Mucosa of descending colon (tissue), 3 donors: Measurements from ENCODE around the gene GIPC2. TPM values are rescaled to one million over a fixed set of nuclear protein-coding genes. Genes with fewer than 3 reads are reported as not detected.

ENCODE experiments used
- ATAC-seq: fragments of 200-7000 bp; cut with Tn5 transposase; one replicate; pipeline ENCODE4 v1.9.1; 2020; ENCODE audit warnings: mild to moderate bottlenecking, moderate library complexity
- DNase-seq, 3 donors: peaks; one replicate each; pipeline ENCODE4 v3.0.0-alpha.2; 2020
- H3K36me3 ChIP-seq: fragments of 200-600 bp; one replicate; pipeline ENCODE4 v1.8.0; 2021; ENCODE audit warnings: low read depth, mild to moderate bottlenecking
- H3K4me1 ChIP-seq: fragments of 200-600 bp; one replicate; pipeline ENCODE4 v1.8.0; 2021; ENCODE audit warnings: low read depth, mild to moderate bottlenecking
- H3K4me3 ChIP-seq: fragments of 200-600 bp; one replicate; pipeline ENCODE4 v1.8.0; 2021; ENCODE audit warnings: mild to moderate bottlenecking
- H3K9me3 ChIP-seq: fragments of 200-600 bp; one replicate; pipeline ENCODE4 v1.8.0; 2021; ENCODE audit warnings: mild to moderate bottlenecking
- CTCF ChIP-seq: fragments of 200-600 bp; IDR thresholded peaks from one replicate; pipeline ENCODE4 v1.8.0; 2022; ENCODE audit warnings: antibody characterized with exemption, mild to moderate bottlenecking
- intact Hi-C, 2 donors: fragments of 100-400 bp; cut with DNase I in 1 of 2; cut with micrococcal nuclease in 1 of 2; formaldehyde crosslinking; loops; one replicate each; pipeline versions ENCODE4 v1.11.0 to v1.11.1; 2022; cut with DNase I, micrococcal nuclease
- total RNA-seq, 3 donors: library from RNA; stranded (reverse); fragmentation: NEBNext Ultra II Directional in 2 of 3; extraction: Animal tissue kit (Norgen Biotek cat#: 25700) in 2 of 3; gene quantifications; one replicate each; pipeline versions ENCODE4 v1.2.1 to v1.2.4, GENCODE V29; 2021 to 2023
- donor health status: DM: no; HTN: no; CAD: no; lungs with moderate emphysema.
- donor health status: DM: no; HTN: no; CAD: no.
- donor health status: DM: no; HTN: yes; CAD: no.

GIPC2 gene
- total RNA-seq, 3 donors from 2014 or later = 12.8 to 34.7 (median 27.9) TPM

- intact Hi-C loops = loop anchor here in 1 of 2 donors (5.0 kb wide), 1 partner anchor 475 kb away; no protein-coding TSS in a partner anchor
Measured at GRCh38 chr1:78132174-78132947, 86.6 kb downstream of the GIPC2 start.

GRCh38 chr1:78132948-78133322 is 87.2 kb downstream of the GIPC2 start:
- Histone ChIP-seq H3K36me3 (no peaks in the 10 kb centered on the region), H3K9me3 (no peaks in the 10 kb centered on the region), H3K4me3 (no peak overlapping the region), H3K4me1 (no peaks in the 10 kb centered on the region)
- intact Hi-C loops = loop anchor here in 1 of 2 donors (5.0 kb wide), 1 partner anchor 474 kb away; no protein-coding TSS in a partner anchor
- ATAC-seq (no peak), DNase-seq (no peak)
- no peak for TF ChIP-seq CTCF

More at GRCh38 chr1:78132174-78132947, 86.6 kb downstream of the GIPC2 start:
- TF ChIP-seq CTCF = no peak
- Histone ChIP-seq H3K4me3 (no peak overlapping the region), H3K4me1 (no peaks in the 10 kb centered on the region), H3K36me3 (no peaks in the 10 kb centered on the region), H3K9me3 (no peaks in the 10 kb centered on the region)
- ATAC-seq = no peak
- no peak for DNase-seq

- DNase-seq (no peak), ATAC-seq (no peak)
- Histone ChIP-seq H3K4me1 (no peaks in the 10 kb centered on the region), H3K36me3 (no peaks in the 10 kb centered on the region), H3K9me3 (no peaks in the 10 kb centered on the region), H3K4me3 (no peak overlapping the region)
- intact Hi-C loops = no loop called here
- no peak for TF ChIP-seq CTCF
Measured at GRCh38 chr1:78136680-78137079, 90.9 kb downstream of the GIPC2 start.

GRCh38 chr1:78141531-78142231 is 95.9 kb downstream of the GIPC2 start:
- DNase-seq = peak in 1 of 3 donors; percentile 59
- intact Hi-C loops = loop anchor here (10.0 kb wide), 1 partner anchor 533 kb away; no protein-coding TSS in a partner anchor
- Histone ChIP-seq H3K4me3 (no peak overlapping the region), H3K4me1 (peaks cover 2% of the 10 kb centered on the region), H3K36me3 (no peaks in the 10 kb centered on the region), H3K9me3 (no peaks in the 10 kb centered on the region)
- peak; percentile 93 for ATAC-seq
- TF ChIP-seq CTCF = no peak

GRCh38 chr1:78142736-78143135 is 97.0 kb downstream of the GIPC2 start:
- Histone ChIP-seq H3K36me3 (no peaks in the 10 kb centered on the region), H3K9me3 (no peaks in the 10 kb centered on the region), H3K4me1 (peaks cover 2% of the 10 kb centered on the region), H3K4me3 (no peak overlapping the region)
- DNase-seq (no peak), ATAC-seq (peak; percentile 15)
- no peak for TF ChIP-seq CTCF
- intact Hi-C loops = loop anchor here (10.0 kb wide), 1 partner anchor 532 kb away; no protein-coding TSS in a partner anchor
